Measurements from ENCODE around the gene OARD1. TPM values are rescaled to one million over a fixed set of nuclear protein-coding genes. Genes with fewer than 3 reads are reported as not detected.

The OARD1 gene
- total and polyA plus RNA-seq, 10 of the 15 experiments (the other 5 are each of a cell fraction or from before 2014, with no cell fraction given), result 19.0 to 63.5 (median 43.6) TPM

- no peak overlapping the region for H3K4me3 ChIP-seq
- ATAC-seq, result peak; percentile 41
- in situ Hi-C loops (cut with MboI), result no loop called here
- H3K4me1 ChIP-seq (ENCODE audit: control insufficient read depth, insufficient read depth, low read length), result no peaks in the 10 kb centered on the region
- TF ChIP-seq FOXK2 (IDR thresholded peaks at IDR 0.05) (0 out of 2 replicates have a peak, but pooled peaks have one; percentile 6), CEBPB (IDR thresholded peaks at IDR 0.05; ENCODE audit: borderline replicate concordance in 1 of 2, low read depth in 2 of 2, low read length in 2 of 2) (no peak)
- FAIRE-seq, result no peak
- H4K20me1 ChIP-seq (ENCODE audit: control insufficient read depth, insufficient read depth), result no peaks in the 10 kb centered on the region
- H3K79me2 ChIP-seq (ENCODE audit: control insufficient read depth, insufficient read depth, low read length), result no peaks in the 10 kb centered on the region
- no TSS peak for BruUV-seq (replicated peaks)
- no peak overlapping the region for H2AFZ ChIP-seq (ENCODE audit: control insufficient read depth, low read depth, low read length)
- ChIA-PET CTCF (interaction anchor here (0.6 to 7.7 kb wide), 17 partner anchors 9 to 1338 kb away, joined by 3 to 62 read pairs (median 5); partner anchors contain the start of genes NFYA and OARD1), RAD21 (ENCODE audit: unreplicated experiment) (interaction anchor here (2.1 kb wide), 1 partner anchor 12 kb away, joined by 5 read pairs; no protein-coding TSS in a partner anchor), POLR2A (interaction anchor here (0.9 to 1.3 kb wide), 3 partner anchors 16 to 34 kb away, joined by 3 read pairs; no protein-coding TSS in a partner anchor), SMC1A (ENCODE audit: uncharacterized antibody, unreplicated experiment) (interaction anchor here (1.1 to 2.9 kb wide), 4 partner anchors 10 to 22 kb away, joined by 3 to 13 read pairs (median 6); no protein-coding TSS in a partner anchor)
- H3K9ac ChIP-seq (ENCODE audit: control insufficient read depth, insufficient read depth, low read length), result no peak overlapping the region
- intact Hi-C loops (cut with micrococcal nuclease; ENCODE audit: unreplicated experiment), result no loop called here
- WGBS (ENCODE audit: insufficient coverage, insufficient replicate concordance, low lambda C conversion rate, missing lambda C conversion rate), result 21% methylated on average over 6 of the region's 6 CpGs
- no peaks in the 10 kb centered on the region for H3K9me3 ChIP-seq (replicated peaks; ENCODE audit: control insufficient read depth, insufficient read depth, low read length)
- H3K36me3 ChIP-seq (ENCODE audit: control insufficient read depth in 2 of 2, insufficient read depth in 2 of 2, low read length in 1 of 2), result no peaks in the 10 kb centered on the region
- no peak overlapping the region for H3K4me2 ChIP-seq (ENCODE audit: control insufficient read depth, insufficient read depth)
- no peaks in the 10 kb centered on the region for H3K27me3 ChIP-seq (replicated peaks in 1 of 2; ENCODE audit: control insufficient read depth in 2 of 2, insufficient read depth in 2 of 2, low read length in 1 of 2)
- DNase-seq (ENCODE audit: low read depth, low spot score), result no peak
- no peak overlapping the region for H3K27ac ChIP-seq (ENCODE audit: control insufficient read depth, insufficient read depth)
Measured at GRCh38 chr6:41040101-41040939, 31.8 kb downstream of the OARD1 start.

- ChIA-PET POLR2A (no interaction called here), SMC1A (ENCODE audit: uncharacterized antibody, unreplicated experiment) (interaction anchor here (0.8 to 2.9 kb wide), 5 partner anchors 10 to 23 kb away, joined by 3 to 13 read pairs (median 3); partner anchors contain the start of gene APOBEC2), RAD21 (ENCODE audit: unreplicated experiment) (interaction anchor here (2.1 kb wide), 1 partner anchor 11 kb away, joined by 5 read pairs; no protein-coding TSS in a partner anchor), CTCF (interaction anchor here (0.6 to 7.7 kb wide), 20 partner anchors 10 to 1339 kb away, joined by 3 to 62 read pairs (median 4); partner anchors contain the start of genes NFYA and OARD1)
- Histone ChIP-seq H3K36me3 (ENCODE audit: control insufficient read depth in 2 of 2, insufficient read depth in 2 of 2, low read length in 1 of 2) (no peaks in the 10 kb centered on the region), H3K4me1 (ENCODE audit: control insufficient read depth, insufficient read depth, low read length) (no peaks in the 10 kb centered on the region), H3K9ac (ENCODE audit: control insufficient read depth, insufficient read depth, low read length) (no peak within 1 kb of the TSS), H3K4me2 (ENCODE audit: control insufficient read depth, insufficient read depth) (no peak within 1 kb of the TSS), H2AFZ (ENCODE audit: control insufficient read depth, low read depth, low read length) (no peak within 1 kb of the TSS), H3K27me3 (replicated peaks in 1 of 2; ENCODE audit: control insufficient read depth in 2 of 2, insufficient read depth in 2 of 2, low read length in 1 of 2) (no peaks in the 10 kb centered on the region), H3K9me3 (replicated peaks; ENCODE audit: control insufficient read depth, insufficient read depth, low read length) (no peaks in the 10 kb centered on the region), H3K79me2 (ENCODE audit: control insufficient read depth, insufficient read depth, low read length) (no peaks in the 10 kb centered on the region), H4K20me1 (ENCODE audit: control insufficient read depth, insufficient read depth) (no peaks in the 10 kb centered on the region), H3K27ac (ENCODE audit: control insufficient read depth, insufficient read depth) (no peak within 1 kb of the TSS), H3K4me3 (no peak within 1 kb of the TSS)
- ATAC-seq (peak; percentile 92), FAIRE-seq (no peak), DNase-seq (ENCODE audit: low read depth, low spot score) (no peak)
- in situ Hi-C loops (cut with MboI), result no loop called here
- 50% methylated on average over 10 of the region's 10 CpGs for WGBS (ENCODE audit: insufficient coverage, insufficient replicate concordance, low lambda C conversion rate, missing lambda C conversion rate)
- intact Hi-C loops (cut with micrococcal nuclease; ENCODE audit: unreplicated experiment), result no loop called here
- BruUV-seq (replicated peaks), result no TSS peak
- no peak for TF ChIP-seq MTA3 (IDR thresholded peaks at IDR 0.05; ENCODE audit: borderline replicate concordance, low read length)
- TF ChIP-seq DPF2 (IDR thresholded peaks at IDR 0.05), result no peak
- peak; percentile 35; the same call in 1 of the 2 replicates for TF ChIP-seq SMC3 (IDR thresholded peaks at IDR 0.05; ENCODE audit: borderline replicate concordance, low read length)
- TF ChIP-seq, protein P1, sequence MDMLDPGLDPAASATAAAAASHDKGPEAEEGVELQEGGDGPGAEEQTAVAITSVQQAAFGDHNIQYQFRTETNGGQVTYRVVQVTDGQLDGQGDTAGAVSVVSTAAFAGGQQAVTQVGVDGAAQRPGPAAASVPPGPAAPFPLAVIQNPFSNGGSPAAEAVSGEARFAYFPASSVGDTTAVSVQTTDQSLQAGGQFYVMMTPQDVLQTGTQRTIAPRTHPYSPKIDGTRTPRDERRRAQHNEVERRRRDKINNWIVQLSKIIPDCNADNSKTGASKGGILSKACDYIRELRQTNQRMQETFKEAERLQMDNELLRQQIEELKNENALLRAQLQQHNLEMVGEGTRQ (IDR thresholded peaks at IDR 0.05; ENCODE audit: borderline replicate concordance, low read depth, low read length), result no peak
- no peak for TF ChIP-seq NR2F1 (conservative IDR thresholded peaks at IDR 0.05)
- no peak for TF ChIP-seq TAF1 (IDR thresholded peaks at IDR 0.05; ENCODE audit: borderline replicate concordance, low read depth, low read length)
- no peak for TF ChIP-seq TBL1XR1 (IDR thresholded peaks at IDR 0.05; ENCODE audit: low read depth, low read length)
- TF ChIP-seq IKZF1 (conservative IDR thresholded peaks at IDR 0.05), result no peak
- no peak for TF ChIP-seq PKNOX1 (IDR thresholded peaks at IDR 0.05)
- TF ChIP-seq RAD21 (IDR thresholded peaks at IDR 0.05; ENCODE audit: insufficient read depth, low read depth, low read length), result peak; percentile 43
Measured at GRCh38 chr6:41039060-41039998, 32.8 kb downstream of the OARD1 start, which contains the start of gene UNC5CL. Gene UNC5CL, minus strand, starts transcription at chr6:41039221. Its CDS starts 4,147 bp downstream, at chr6:41035074.

Measured in GM12878 (cell line).